Glutamatergic neuron (in vitro differentiated cells): Measurements from ENCODE around the gene PTPRN2. TPM values are rescaled to one million over a fixed set of nuclear protein-coding genes. Genes with fewer than 3 reads are reported as not detected.
A peak's percentile ranks its signal among the peaks of the same experiment; 100 is the strongest.

Source experiments
- DNase-seq: peaks from one replicate; pipeline ENCODE4 v3.0.0; 2022
- H3K27ac Mint-ChIP-seq: one replicate; pipeline ENCODE4 v1.8.0; 2020; ENCODE audit warnings: mild to moderate bottlenecking, mixed read lengths, inconsistent platforms; ENCODE audit not compliant: unreplicated experiment
- H3K27me3 Mint-ChIP-seq: one replicate; pipeline ENCODE4 v1.8.0; 2020; ENCODE audit warnings: mild to moderate bottlenecking, moderate library complexity, mixed read lengths, inconsistent platforms; ENCODE audit not compliant: unreplicated experiment
- H3K36me3 Mint-ChIP-seq: one replicate; pipeline ENCODE4 v1.8.0; 2020; ENCODE audit warnings: mild to moderate bottlenecking, mixed read lengths, inconsistent platforms; ENCODE audit not compliant: unreplicated experiment
- H3K4me1 Mint-ChIP-seq: one replicate; pipeline ENCODE4 v1.8.0; 2020; ENCODE audit warnings: mild to moderate bottlenecking, low read depth, mixed read lengths, inconsistent platforms; ENCODE audit not compliant: unreplicated experiment
- H3K4me3 Mint-ChIP-seq: one replicate; pipeline ENCODE4 v1.8.0; 2020; ENCODE audit warnings: mild to moderate bottlenecking, mixed read lengths, inconsistent platforms; ENCODE audit not compliant: unreplicated experiment
- H3K9me3 Mint-ChIP-seq: one replicate; pipeline ENCODE4 v1.8.0; 2020; ENCODE audit warnings: mild to moderate bottlenecking, moderate library complexity, mixed read lengths, inconsistent platforms; ENCODE audit not compliant: unreplicated experiment
- CTCF ChIP-seq: fragments of 200-600 bp; sonication (generic); IDR thresholded peaks from one replicate; pipeline ENCODE4 v1.5.0; 2021; ENCODE audit not compliant: partially characterized antibody, unreplicated experiment
- total RNA-seq: library from RNA; stranded (reverse); fragmentation: NEBNext Ultra II Directional; extraction: Animal tissue kit (Norgen Biotek cat#: 25700); gene quantifications from one replicate; pipeline ENCODE4 v1.2.1, GENCODE V29; 2021; ENCODE audit not compliant: unreplicated experiment

Gene PTPRN2
- total RNA-seq, 1 donor from 2014 or later, result 49.0 TPM

GRCh38 chr7:158588878-158589442 lies 1.3 kb upstream of the PTPRN2 start:
- Mint-ChIP-seq H3K4me3 (no peak overlapping the region), H3K36me3 (no peaks in the 10 kb centered on the region), H3K27me3 (peaks cover 26% of the 10 kb centered on the region), H3K27ac (no peak overlapping the region), H3K9me3 (peaks cover 5% of the 10 kb centered on the region), H3K4me1 (peaks cover 7% of the 10 kb centered on the region)
- DNase-seq, result no peak
- TF ChIP-seq CTCF, result no peak

GRCh38 chr7:158588085-158588877 lies 658 bp upstream of the PTPRN2 start:
- Mint-ChIP-seq H3K9me3 (peaks cover 5% of the 10 kb centered on the region), H3K27me3 (peaks cover 30% of the 10 kb centered on the region), H3K27ac (no peak overlapping the region), H3K4me3 (no peak overlapping the region), H3K4me1 (peaks cover 14% of the 10 kb centered on the region), H3K36me3 (peaks cover 4% of the 10 kb centered on the region)
- no peak for DNase-seq
- no peak for TF ChIP-seq CTCF

GRCh38 chr7:158586499-158587161 lies 993 bp downstream of the PTPRN2 start:
- H3K27me3 Mint-ChIP-seq, result peaks cover 27% of the 10 kb centered on the region
- H3K4me1 Mint-ChIP-seq, result peaks cover 15% of the 10 kb centered on the region
- no peak for TF ChIP-seq CTCF
- peaks cover 3% of the 10 kb centered on the region for H3K9me3 Mint-ChIP-seq
- H3K4me3 Mint-ChIP-seq, result peak overlapping the region; percentile 86
- no peak for DNase-seq
- no peak overlapping the region for H3K27ac Mint-ChIP-seq
- peaks cover 4% of the 10 kb centered on the region for H3K36me3 Mint-ChIP-seq

- H3K9me3 Mint-ChIP-seq, result peaks cover 4% of the 10 kb centered on the region
- peak overlapping the region; percentile 72 for H3K27ac Mint-ChIP-seq
- peak overlapping the region; percentile 86 for H3K4me3 Mint-ChIP-seq
- no peak for DNase-seq
- H3K36me3 Mint-ChIP-seq, result peaks cover 7% of the 10 kb centered on the region
- peaks cover 30% of the 10 kb centered on the region for H3K27me3 Mint-ChIP-seq
- TF ChIP-seq CTCF, result no peak
- peaks cover 15% of the 10 kb centered on the region for H3K4me1 Mint-ChIP-seq
Measured at GRCh38 chr7:158585721-158586498, 1.7 kb downstream of the PTPRN2 start.
